Stimulated activated CD4-positive, alpha-beta T cell treated with anti-CD3 and anti-CD28 coated beads, Interleukin-4, amount 100 ng/mL, for 48 hours (primary cell): Measurements from ENCODE around the gene UBL5.
"Not testable (repeated sequence)": the region's sequence is repeated elsewhere in the genome, so short reads cannot be mapped to it uniquely, and the experiment has no call there.

ENCODE experiments used
- DNase-seq, 2 donors: peaks; one replicate each; pipeline ENCODE4 v3.0.0-alpha.2; 2020; ENCODE audit warnings: low read depth in 2 of 2

UBL5 gene

DNA sequence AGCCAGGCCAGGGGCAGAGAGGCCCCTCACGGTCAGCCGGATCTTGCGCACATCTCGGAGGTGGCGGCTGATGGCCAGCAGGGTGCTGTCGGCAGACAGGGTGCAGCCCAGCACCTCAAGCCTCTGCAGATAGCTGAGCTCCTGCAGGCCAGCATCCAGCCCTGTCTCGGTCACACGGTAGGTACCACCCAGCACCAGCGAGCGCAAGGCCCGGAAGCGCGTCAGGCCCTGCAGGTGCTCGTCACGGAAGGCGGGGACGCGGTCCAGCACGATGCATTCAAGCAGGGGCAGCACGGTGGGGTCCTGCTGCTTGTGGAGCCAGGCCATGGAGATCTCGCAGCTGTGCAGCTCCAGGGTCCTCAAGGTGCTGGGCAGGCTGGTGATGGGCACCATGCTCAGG is 16.6 kb upstream of the UBL5 start:
- no peak for DNase-seq

- DNase-seq, result no peak
Observed at GRCh38 chr19:9818175-9818733, 9.5 kb upstream of the UBL5 start.

DNA sequence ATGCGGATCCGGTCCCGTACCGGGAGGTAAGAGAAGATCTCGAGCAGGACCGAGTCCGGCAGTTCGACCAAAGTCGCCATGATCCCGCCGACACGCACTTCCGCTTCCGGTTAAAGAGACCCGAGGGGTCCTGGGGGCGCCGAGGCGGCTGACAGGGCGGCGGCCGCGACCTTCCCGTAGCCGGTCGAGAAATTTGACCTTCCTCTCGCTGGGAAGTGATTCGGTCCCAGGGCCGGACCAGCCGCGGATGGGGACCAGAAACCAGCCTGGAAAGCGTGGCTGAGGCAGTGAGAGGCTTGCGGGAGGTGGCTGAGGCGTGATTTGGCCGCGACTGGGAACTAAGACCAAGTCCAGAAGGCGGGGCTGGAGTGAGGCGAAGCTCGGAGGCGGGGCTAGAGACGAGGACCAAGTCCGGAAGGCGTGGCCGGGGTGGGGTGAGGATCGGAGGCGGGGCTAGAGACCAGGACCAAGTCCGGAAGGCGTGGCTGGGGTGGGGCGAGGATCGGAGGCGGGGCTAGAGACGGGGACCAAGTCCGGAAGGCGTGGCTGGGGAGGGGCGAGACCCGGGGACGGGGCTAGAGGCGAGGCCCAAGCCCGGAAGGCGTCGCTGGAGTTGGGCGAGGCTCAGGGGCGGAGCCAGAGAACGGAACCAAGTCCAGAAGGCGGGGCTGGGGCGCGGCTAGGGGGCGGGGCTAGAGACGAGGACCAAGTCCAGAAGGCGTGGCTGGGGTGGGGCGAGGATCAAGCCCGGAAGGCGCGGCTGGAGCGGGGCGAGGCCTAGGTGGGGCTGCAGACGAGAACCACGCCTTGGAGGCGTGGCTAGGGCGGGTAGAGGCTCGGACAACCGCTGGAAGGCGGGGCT is 8.8 kb upstream of the UBL5 start, which contains the start of gene FBXL12:
Gene FBXL12 (minus strand): TSS at position 346 of the 862 bp plus-strand sequence. CDS start 266 bp downstream, at position 80.
- peak; percentile 100 for DNase-seq

DNA sequence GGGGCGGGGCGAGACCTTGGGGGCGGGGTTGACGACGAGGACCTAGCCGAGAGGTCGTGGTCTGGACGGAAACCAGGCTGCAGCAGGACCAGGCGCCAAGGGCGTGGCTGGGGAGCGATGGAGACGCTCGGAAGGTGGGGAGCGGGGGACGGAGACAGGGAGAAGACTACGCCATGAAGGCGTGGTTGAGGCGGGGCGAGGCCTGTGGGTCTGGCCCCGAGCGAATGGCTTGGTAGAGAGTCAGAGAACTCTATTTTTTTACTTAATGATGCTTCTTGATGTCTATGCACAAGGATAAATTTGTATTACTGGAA is 8.2 kb upstream of the UBL5 start:
- no peak for DNase-seq

DNA sequence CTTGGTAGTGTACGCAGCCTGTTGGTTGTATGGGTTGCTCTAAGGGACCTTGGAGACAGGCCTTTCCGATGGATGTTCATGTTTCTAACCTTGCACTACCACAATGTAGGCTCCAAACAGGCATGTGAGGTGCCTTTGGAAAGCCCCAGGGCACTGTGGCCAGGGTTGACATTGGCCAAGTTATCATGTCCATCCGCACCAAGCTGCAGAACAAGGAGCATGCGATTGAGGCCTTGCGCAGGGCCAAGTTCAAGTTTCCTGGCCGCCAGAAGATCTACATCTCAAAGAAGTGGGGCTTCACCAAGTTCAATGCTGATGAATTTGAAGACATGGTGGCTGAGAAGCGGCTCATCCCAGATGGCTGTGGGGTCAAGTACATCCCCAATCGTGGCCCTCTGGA is 7.7 kb upstream of the UBL5 start:
- not testable (repeated sequence) for DNase-seq

DNA sequence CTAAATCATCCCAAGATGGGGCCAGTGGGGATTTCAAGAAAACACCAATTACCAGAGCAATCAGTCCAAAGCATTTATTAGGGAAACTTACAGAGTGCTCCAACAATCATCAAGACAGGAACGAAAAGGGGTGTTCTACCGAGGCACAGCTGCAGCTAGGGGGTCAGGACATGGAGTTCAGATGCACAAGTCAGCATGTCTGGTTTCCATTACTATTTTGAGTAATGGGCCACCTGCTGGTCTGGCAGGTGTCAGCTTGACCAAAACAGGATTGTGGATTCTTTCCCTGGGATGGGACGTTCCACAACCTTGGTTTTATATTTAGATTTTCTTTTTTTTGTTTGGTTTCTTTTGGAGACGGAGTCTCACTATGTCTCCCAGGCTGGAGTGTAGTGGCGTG is 3.9 kb upstream of the UBL5 start:
- no peak for DNase-seq

DNA sequence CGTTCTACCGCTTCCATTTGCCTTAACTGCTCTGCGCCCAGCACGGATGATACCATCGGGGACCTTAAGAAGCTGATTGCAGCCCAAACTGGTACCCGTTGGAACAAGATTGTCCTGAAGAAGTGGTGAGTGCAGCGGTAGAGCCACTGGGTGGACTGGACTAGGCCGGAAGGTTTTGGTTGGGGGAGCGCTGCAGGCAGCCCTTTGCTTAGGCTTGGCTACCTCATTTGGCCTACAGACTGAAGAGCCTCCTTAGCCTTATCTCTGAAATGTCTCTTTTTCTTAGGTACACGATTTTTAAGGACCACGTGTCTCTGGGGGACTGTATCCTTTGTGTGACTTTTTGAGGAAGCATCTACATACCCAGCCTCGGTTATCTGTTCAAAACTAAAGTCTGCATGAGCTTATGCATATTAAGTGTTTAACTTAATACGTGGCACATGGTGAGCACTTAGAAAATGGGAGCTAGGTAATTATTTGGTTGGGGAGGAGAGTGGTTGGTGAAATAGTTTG is 889 bp downstream of the UBL5 start:
- no peak for DNase-seq

- no peak for DNase-seq
Observed at GRCh38 chr19:9834307-9834725, 6.6 kb downstream of the UBL5 start.

DNA sequence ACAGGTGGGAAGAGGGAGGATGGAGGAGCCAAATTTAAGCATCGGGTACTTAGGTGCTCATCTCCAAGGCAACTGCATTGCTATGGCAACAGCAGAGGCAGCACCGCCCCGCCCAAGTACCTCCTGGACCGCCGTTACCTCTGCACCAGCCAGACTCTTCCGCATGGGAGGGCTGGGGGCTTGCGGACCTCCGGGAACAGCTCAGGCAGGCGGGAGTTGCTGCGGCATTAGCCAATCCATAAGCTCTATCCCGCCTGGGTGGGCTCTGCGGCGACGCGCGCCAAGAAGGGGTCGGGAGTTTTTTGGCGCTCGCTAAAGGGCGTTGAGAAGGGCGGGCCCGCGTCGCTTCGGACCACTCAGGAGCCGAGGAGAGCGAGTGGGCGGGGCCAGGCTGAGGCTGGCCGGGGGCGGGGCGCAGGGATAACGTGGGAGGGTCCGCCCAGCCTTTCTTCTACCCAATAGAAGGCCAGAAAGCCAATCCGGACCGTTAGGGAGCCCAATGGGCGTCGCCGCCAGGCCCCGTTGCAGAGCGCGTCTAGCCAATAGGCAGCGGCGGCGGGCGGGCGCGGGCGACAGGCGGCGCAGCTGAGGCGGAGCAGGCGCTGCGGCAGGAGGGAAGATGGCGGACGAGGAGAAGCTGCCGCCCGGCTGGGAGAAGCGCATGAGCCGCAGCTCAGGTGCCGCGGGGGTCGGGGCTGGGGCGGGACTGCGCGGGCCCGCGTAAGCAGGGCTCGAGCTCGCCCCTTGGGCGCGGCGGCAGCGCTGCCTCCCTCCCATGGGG is 7.2 kb downstream of the UBL5 start, which contains the start of gene PIN1:
Gene PIN1 (plus strand): TSS at position 593 of the 781 bp plus-strand sequence. CDS start 27 bp downstream, at position 620.
- DNase-seq, result peak; percentile 99

- no peak for DNase-seq
Observed at GRCh38 chr19:9835507-9835949, 7.8 kb downstream of the UBL5 start.

- DNase-seq, result no peak
Observed at GRCh38 chr19:9836021-9836420, 8.3 kb downstream of the UBL5 start.

GRCh38 chr19:9838324-9838723 is 10.6 kb downstream of the UBL5 start:
- no peak for DNase-seq

DNA sequence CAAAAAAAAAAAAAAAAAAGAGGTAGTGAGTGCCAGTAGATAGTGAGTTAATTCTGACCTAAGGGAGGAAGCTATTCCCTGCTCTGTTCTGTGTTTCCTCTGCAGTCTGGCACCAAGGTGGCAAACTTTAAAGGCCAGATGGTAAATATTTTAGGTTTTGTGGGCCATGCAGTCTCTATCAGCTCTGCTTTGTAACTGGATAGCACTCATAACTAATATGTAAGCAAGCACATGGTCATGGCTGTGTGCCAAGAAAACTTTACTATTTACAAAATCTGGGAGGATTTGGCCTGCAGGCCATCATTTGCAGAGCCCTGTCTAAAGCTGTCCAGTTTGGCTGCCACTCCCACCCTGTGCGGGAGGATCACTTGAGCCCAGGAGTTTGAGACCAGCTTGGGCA is 11.7 kb downstream of the UBL5 start:
- no peak for DNase-seq

GRCh38 chr19:9842834-9843625 is 15.3 kb downstream of the UBL5 start:
- DNase-seq, result no peak

- not testable (repeated sequence) for DNase-seq
Observed at GRCh38 chr19:9843626-9844273, 16.0 kb downstream of the UBL5 start.

- peak; percentile 46 to 51 for DNase-seq
Observed at GRCh38 chr19:9847087-9847671, 19.5 kb downstream of the UBL5 start.

GRCh38 chr19:9848060-9848459 is 20.3 kb downstream of the UBL5 start:
- DNase-seq, result no peak

GRCh38 chr19:9848762-9849161 is 21.0 kb downstream of the UBL5 start:
- no peak for DNase-seq

- no peak for DNase-seq
Observed at GRCh38 chr19:9849791-9850190, 22.1 kb downstream of the UBL5 start.

DNA sequence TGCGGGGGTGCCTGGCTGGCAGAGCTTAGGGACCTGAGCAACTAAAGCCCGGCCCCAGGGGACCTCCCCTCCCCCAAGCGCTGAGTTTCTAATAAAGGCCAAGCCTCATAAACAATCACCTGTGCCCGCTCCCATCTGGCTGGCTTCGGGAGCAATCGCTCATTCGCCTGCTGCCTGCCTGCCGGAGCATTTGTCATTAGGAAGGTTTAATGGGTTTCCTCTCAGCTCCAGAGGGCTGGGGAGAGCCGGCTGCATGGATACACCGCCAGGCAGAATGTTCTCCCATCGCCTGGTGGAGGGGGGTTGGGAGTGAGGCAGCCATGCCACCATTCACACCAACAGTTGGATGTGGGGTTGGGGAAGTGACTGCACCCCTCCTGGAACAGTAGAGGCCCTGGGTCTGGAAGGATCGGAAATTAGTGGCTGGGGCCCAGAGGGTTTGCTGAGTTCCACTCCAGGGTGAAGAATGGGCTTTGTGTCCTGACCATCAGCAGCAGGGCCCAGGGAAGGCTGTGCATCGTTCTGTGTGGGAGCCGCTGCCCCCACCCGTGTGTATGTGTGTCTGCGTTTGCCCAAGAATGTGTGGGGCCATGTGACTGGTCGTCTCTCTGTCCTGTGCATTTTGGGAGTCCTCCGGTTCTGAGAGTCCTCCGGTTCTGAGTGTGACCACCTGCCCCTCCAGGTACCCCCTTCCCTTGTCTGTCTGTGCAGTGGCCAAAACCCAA is 22.7 kb downstream of the UBL5 start:
- DNase-seq, result no peak
